ENCODE data around the gene MICOS13. TPM values are rescaled to one million over a fixed set of nuclear protein-coding genes. Genes with fewer than 3 reads are reported as not detected.

MICOS13 gene
- total and polyA plus RNA-seq, 2 donors (not counting 3 experiments of a cell fraction or from before 2014, with no cell fraction given): 55.3 to 86.1 TPM

- Histone ChIP-seq H3K36me3 (ENCODE audit: control insufficient read depth in 2 of 2, extremely low read depth in 1 of 2, insufficient read depth in 2 of 2, low read length in 2 of 2) (peaks cover 14 to 48% of the 10 kb centered on the region in 2 experiments), H3K9ac (replicated peaks; ENCODE audit: extremely low read depth, insufficient read depth, low read length) (no peak overlapping the region), H3K4me1 (ENCODE audit: control insufficient read depth, extremely low read depth, insufficient read depth, low read length) (peaks cover 2% of the 10 kb centered on the region), H3K4me2 (ENCODE audit: insufficient read depth, low read length) (no peak overlapping the region), H3K27ac (ENCODE audit: insufficient read depth, low read depth, low read length) (no peak overlapping the region), H3K79me2 (ENCODE audit: control insufficient read depth, insufficient read depth, low read length) (no peaks in the 10 kb centered on the region), H3K27me3 (ENCODE audit: control insufficient read depth in 2 of 2, insufficient read depth in 2 of 2, low read length in 2 of 2) (no peaks in the 10 kb centered on the region), H3K9me3 (replicated peaks; ENCODE audit: control insufficient read depth, insufficient read depth, low read length) (no peaks in the 10 kb centered on the region), H4K20me1 (replicated peaks; ENCODE audit: control insufficient read depth, extremely low read depth, insufficient read depth, low read length) (no peaks in the 10 kb centered on the region), H2AFZ (ENCODE audit: low read depth, low read length) (no peak overlapping the region), H3K9me1 (replicated peaks; ENCODE audit: control insufficient read depth, extremely low read depth, insufficient read depth, low read length) (no peaks in the 10 kb centered on the region), H3K4me3 (replicated peaks in 1 of 3; ENCODE audit: insufficient read depth in 1 of 3, low read depth in 1 of 3, low read length in 3 of 3) (no peak overlapping the region)
- intact Hi-C loops (cut with micrococcal nuclease) (no loop called here), dilution Hi-C loops (cut with MboI; ENCODE audit: extremely low pct_ligation_motif_present, low sequenced_read_pairs) (no loop called here)
- FAIRE-seq (no peak), DNase-seq (ENCODE audit: low read depth, low spot score) (no peak)
- CTCF ChIA-PET: interaction anchor here (0.7 to 0.9 kb wide), 3 partner anchors 13 to 17 kb away, joined by 3 read pairs; partner anchors contain the start of genes CATSPERD, LONP1 and RPL36
- no TSS peak for BruUV-seq (replicated peaks)
- POLR2A ChIA-PET: interaction anchor here (1.0 to 2.5 kb wide), 2 partner anchors 13 to 16 kb away, joined by 3 to 6 read pairs; partner anchors contain the start of genes CATSPERD and LONP1
- TF ChIP-seq MYC (IDR thresholded peaks at IDR 0.05; ENCODE audit: low read depth, low read length) (no peak), POLR2AphosphoS5 (IDR thresholded peaks at IDR 0.05; ENCODE audit: insufficient read depth, low read depth, low read length) (peak; percentile 18)
Measured at GRCh38 chr19:5706876-5707573, 26.7 kb upstream of the MICOS13 start.

- H3K9me1 ChIP-seq (replicated peaks; ENCODE audit: control insufficient read depth, extremely low read depth, insufficient read depth, low read length): no peaks in the 10 kb centered on the region
- H3K4me2 ChIP-seq (ENCODE audit: insufficient read depth, low read length): no peak overlapping the region
- H3K36me3 ChIP-seq (ENCODE audit: control insufficient read depth in 2 of 2, extremely low read depth in 1 of 2, insufficient read depth in 2 of 2, low read length in 2 of 2): peaks cover 11 to 40% of the 10 kb centered on the region in 2 experiments
- TF ChIP-seq POLR2AphosphoS5 (IDR thresholded peaks at IDR 0.05; ENCODE audit: insufficient read depth, low read depth, low read length) (no peak), GATA2 (IDR thresholded peaks at IDR 0.05; ENCODE audit: insufficient read depth, insufficient read length, low read depth, low read length) (no peak), MYC (IDR thresholded peaks at IDR 0.05; ENCODE audit: low read depth, low read length) (no peak), EZH2 (IDR thresholded peaks at IDR 0.05; ENCODE audit: borderline replicate concordance, low read depth, low read length, severe bottlenecking) (no peak), MAX (IDR thresholded peaks at IDR 0.05; ENCODE audit: insufficient read depth, insufficient read length) (no peak), FOS (IDR thresholded peaks at IDR 0.05; ENCODE audit: borderline replicate concordance, insufficient read depth, low read length) (no peak), POLR2A (IDR thresholded peaks at IDR 0.05; ENCODE audit: low read depth, low read length) (no peak), JUN (IDR thresholded peaks at IDR 0.05; ENCODE audit: borderline replicate concordance, insufficient read depth, insufficient read length, low read depth) (no peak)
- no peak for FAIRE-seq
- H4K20me1 ChIP-seq (replicated peaks; ENCODE audit: control insufficient read depth, extremely low read depth, insufficient read depth, low read length): no peaks in the 10 kb centered on the region
- H3K27ac ChIP-seq (ENCODE audit: insufficient read depth, low read depth, low read length): no peak overlapping the region
- intact Hi-C loops (cut with micrococcal nuclease) (no loop called here), dilution Hi-C loops (cut with MboI; ENCODE audit: extremely low pct_ligation_motif_present, low sequenced_read_pairs) (no loop called here)
- POLR2A ChIA-PET: no interaction called here
- peaks cover 2% of the 10 kb centered on the region for H3K4me1 ChIP-seq (ENCODE audit: control insufficient read depth, extremely low read depth, insufficient read depth, low read length)
- no peak overlapping the region for H2AFZ ChIP-seq (ENCODE audit: low read depth, low read length)
- no TSS peak for BruUV-seq (replicated peaks)
- no peak overlapping the region for H3K9ac ChIP-seq (replicated peaks; ENCODE audit: extremely low read depth, insufficient read depth, low read length)
- no peaks in the 10 kb centered on the region for H3K9me3 ChIP-seq (replicated peaks; ENCODE audit: control insufficient read depth, insufficient read depth, low read length)
- CTCF ChIA-PET: interaction anchor here (0.6 kb wide), 1 partner anchor 16 kb away, joined by 3 read pairs; the partner anchor contains the start of gene RPL36
- no peak overlapping the region for H3K4me3 ChIP-seq (replicated peaks in 1 of 3; ENCODE audit: insufficient read depth in 1 of 3, low read depth in 1 of 3, low read length in 3 of 3)
- H3K79me2 ChIP-seq (ENCODE audit: control insufficient read depth, insufficient read depth, low read length): no peaks in the 10 kb centered on the region
- no peaks in the 10 kb centered on the region for H3K27me3 ChIP-seq (ENCODE audit: control insufficient read depth in 2 of 2, insufficient read depth in 2 of 2, low read length in 2 of 2)
- no peak for DNase-seq (ENCODE audit: low read depth, low spot score)
Measured at GRCh38 chr19:5705552-5705951, 25.2 kb upstream of the MICOS13 start.
